ENCODE measurements around the gene GALNT13. TPM values are rescaled to one million over a fixed set of nuclear protein-coding genes. Genes with fewer than 3 reads are reported as not detected.

Gene GALNT13
- total RNA-seq, 3 donors from 2014 or later: 0.33 to 17.3 (median 0.44) TPM

GRCh38 chr2:154427453-154427852 is 555.7 kb downstream of the GALNT13 start:
- no peaks in the 10 kb centered on the region for H3K27me3 ChIP-seq
- H3K4me1 ChIP-seq: no peaks in the 10 kb centered on the region
- no peak for DNase-seq (ENCODE audit: low spot score in 2 of 2)
- H3K9me3 ChIP-seq: no peaks in the 10 kb centered on the region
- TF ChIP-seq POLR2A (IDR thresholded peaks at IDR 0.05): no peak
- no peak for TF ChIP-seq POLR2AphosphoS5 (IDR thresholded peaks at IDR 0.05)
- no peak overlapping the region for H3K4me3 ChIP-seq
- no peaks in the 10 kb centered on the region for H3K36me3 ChIP-seq
- intact Hi-C loops (cut with DNase I; ENCODE audit: low total_unique reads): loop anchor here (10.0 kb wide), 1 partner anchor 1303 kb away; no protein-coding TSS in a partner anchor
- H3K27ac ChIP-seq: no peak overlapping the region

- Histone ChIP-seq H3K27me3 (no peaks in the 10 kb centered on the region), H3K4me3 (no peak overlapping the region), H3K4me1 (no peaks in the 10 kb centered on the region), H3K9me3 (no peaks in the 10 kb centered on the region), H3K27ac (no peak overlapping the region), H3K36me3 (no peaks in the 10 kb centered on the region)
- TF ChIP-seq CTCF (IDR thresholded peaks at IDR 0.05) (no peak), POLR2AphosphoS5 (IDR thresholded peaks at IDR 0.05) (no peak), POLR2A (IDR thresholded peaks at IDR 0.05) (no peak)
- intact Hi-C loops (cut with DNase I; ENCODE audit: low total_unique reads): loop anchor here (10.0 kb wide), 1 partner anchor 1303 kb away; no protein-coding TSS in a partner anchor
- no peak for DNase-seq (ENCODE audit: low spot score in 2 of 2)
These were observed 556.3 kb downstream of the GALNT13 start for GRCh38 chr2:154428022-154428421.

GRCh38 chr2:154433010-154433409 is 561.3 kb downstream of the GALNT13 start:
- no peaks in the 10 kb centered on the region for H3K4me1 ChIP-seq
- H3K4me3 ChIP-seq: no peak overlapping the region
- no peaks in the 10 kb centered on the region for H3K36me3 ChIP-seq
- intact Hi-C loops (cut with DNase I; ENCODE audit: low total_unique reads): no loop called here
- DNase-seq (ENCODE audit: low spot score in 2 of 2): no peak
- no peaks in the 10 kb centered on the region for H3K9me3 ChIP-seq
- TF ChIP-seq POLR2A (IDR thresholded peaks at IDR 0.05): no peak
- no peak for TF ChIP-seq POLR2AphosphoS5 (IDR thresholded peaks at IDR 0.05)
- no peak for TF ChIP-seq CTCF (IDR thresholded peaks at IDR 0.05)
- H3K27ac ChIP-seq: no peak overlapping the region
- no peaks in the 10 kb centered on the region for H3K27me3 ChIP-seq

GRCh38 chr2:154437104-154437503 is 565.4 kb downstream of the GALNT13 start:
- Histone ChIP-seq H3K36me3 (no peaks in the 10 kb centered on the region), H3K27ac (no peak overlapping the region), H3K9me3 (no peaks in the 10 kb centered on the region), H3K4me3 (no peak overlapping the region), H3K4me1 (no peaks in the 10 kb centered on the region), H3K27me3 (no peaks in the 10 kb centered on the region)
- no peak for DNase-seq (ENCODE audit: low spot score in 2 of 2)
- TF ChIP-seq CTCF (IDR thresholded peaks at IDR 0.05) (no peak), POLR2AphosphoS5 (IDR thresholded peaks at IDR 0.05) (no peak), POLR2A (IDR thresholded peaks at IDR 0.05) (no peak)
- intact Hi-C loops (cut with DNase I; ENCODE audit: low total_unique reads): no loop called here

GRCh38 chr2:154439156-154439555 is 567.4 kb downstream of the GALNT13 start:
- DNase-seq (ENCODE audit: low spot score in 2 of 2): no peak
- Histone ChIP-seq H3K9me3 (no peaks in the 10 kb centered on the region), H3K4me3 (no peak overlapping the region), H3K27ac (no peak overlapping the region), H3K36me3 (no peaks in the 10 kb centered on the region), H3K27me3 (no peaks in the 10 kb centered on the region), H3K4me1 (no peaks in the 10 kb centered on the region)
- intact Hi-C loops (cut with DNase I; ENCODE audit: low total_unique reads): no loop called here
- TF ChIP-seq POLR2AphosphoS5 (IDR thresholded peaks at IDR 0.05): no peak
- no peak for TF ChIP-seq CTCF (IDR thresholded peaks at IDR 0.05)
- no peak for TF ChIP-seq POLR2A (IDR thresholded peaks at IDR 0.05)

- intact Hi-C loops (cut with DNase I; ENCODE audit: low total_unique reads): no loop called here
- no peaks in the 10 kb centered on the region for H3K9me3 ChIP-seq
- no peak overlapping the region for H3K27ac ChIP-seq
- TF ChIP-seq POLR2A (IDR thresholded peaks at IDR 0.05) (no peak), POLR2AphosphoS5 (IDR thresholded peaks at IDR 0.05) (no peak), CTCF (IDR thresholded peaks at IDR 0.05) (no peak)
- DNase-seq (ENCODE audit: low spot score in 2 of 2): no peak
- no peaks in the 10 kb centered on the region for H3K36me3 ChIP-seq
- no peaks in the 10 kb centered on the region for H3K4me1 ChIP-seq
- no peak overlapping the region for H3K4me3 ChIP-seq
- no peaks in the 10 kb centered on the region for H3K27me3 ChIP-seq
These were observed 572.2 kb downstream of the GALNT13 start for GRCh38 chr2:154443919-154444318.

All from breast epithelium (tissue), 4 donors.